SU-DHL-6 (cell line): ENCODE results near the gene CDC25A.

ENCODE experiments used
- CTCF ChIP-seq: fragments of 200-600 bp; sonication (generic); IDR thresholded peaks from one replicate; pipeline ENCODE4 v1.5.1; 2017; ENCODE audit warnings: antibody characterized with exemption, mild to moderate bottlenecking, low read length, moderate library complexity; ENCODE audit not compliant: insufficient read depth, poor library complexity, severe bottlenecking
- EZH2phosphoT487 ChIP-seq: fragments of 200-600 bp; sonication (generic), shearing (Covaris generic); conservative IDR thresholded peaks from 2 replicates; pipeline ENCODE4 v1.6.1; 2018; ENCODE audit warnings: mild to moderate bottlenecking, antibody characterized with exemption, low read length, moderate library complexity, mixed read lengths

- TF ChIP-seq CTCF, result no peak
- TF ChIP-seq EZH2phosphoT487, result no peak
Measured at GRCh38 chr3:48107227-48107626, 81.0 kb downstream of the CDC25A start.
